Spleen (tissue), 7 donors: Measurements from ENCODE around the gene WAC.

Source experiments
- CTCF ChIP-seq, 11 experiments: fragments of 200-600 bp in 7 of 11; fragments of 450-650 bp in 4 of 11; sonication (generic) in 4 of 11; IDR thresholded peaks in 8 of 11; conservative IDR thresholded peaks in 3 of 11; 1 replicate in 7 of 11; 2 replicates in 4 of 11; pipeline versions ENCODE4 v1.4.0 to v1.8.0; 2016 to 2021; ENCODE audit warnings: antibody characterized with exemption in 11 of 11, inconsistent platforms in 4 of 11, mild to moderate bottlenecking in 1 of 11
- POLR2AphosphoS5 ChIP-seq, 3 donors: sonication (generic); formaldehyde crosslinking; IDR thresholded peaks; one replicate each; pipeline ENCODE4 v1.5.1; 2017; ENCODE audit warnings: antibody characterized with exemption in 3 of 3
- donor health status: DM: no; HTN: no; CAD: no; lungs with moderate emphysema.
- donor health status: DM: no; HTN: no; CAD: no.
- donor health status: DM: no; HTN: no; CAD: no.

GRCh38 chr10:28552775-28553174 lies 19.9 kb downstream of the WAC start:
- no peak for TF ChIP-seq CTCF (IDR thresholded peaks at IDR 0.05 in 8 of 11, conservative IDR thresholded peaks at IDR 0.05 in 3 of 11)
- no peak for TF ChIP-seq POLR2AphosphoS5 (IDR thresholded peaks at IDR 0.05)
